ACC112 (cell line): Measurements from ENCODE around the gene CDKN3.
"Not testable (repeated sequence)": the region's sequence is repeated elsewhere in the genome, so short reads cannot be mapped to it uniquely, and the experiment has no call there.

Source experiments
- H2AFZ ChIP-seq: fragments of 200-600 bp; sonication (generic); one replicate; pipeline ENCODE4 v1.6.0; 2017; ENCODE audit warnings: antibody characterized with exemption, low read length; ENCODE audit not compliant: unreplicated experiment
- H3K27ac ChIP-seq: fragments of 200-600 bp; sonication (generic); 2 replicates; pipeline ENCODE4 v1.5.1; 2014; ENCODE audit warnings: low read depth, mild to moderate bottlenecking, antibody characterized with exemption, low read length, moderate library complexity
- H3K27me3 ChIP-seq: fragments of 200-600 bp; sonication (generic); 2 replicates; pipeline ENCODE4 v1.6.1; 2014; ENCODE audit warnings: mild to moderate bottlenecking, antibody characterized with exemption, low read length, moderate library complexity, mixed read lengths; ENCODE audit not compliant: insufficient read depth
- H3K36me3 ChIP-seq: fragments of 200-600 bp; sonication (generic); 2 replicates; pipeline ENCODE4 v1.6.1; 2016; ENCODE audit warnings: mild to moderate bottlenecking, antibody characterized with exemption, low read length, moderate library complexity, mixed read lengths; ENCODE audit not compliant: insufficient read depth
- H3K4me1 ChIP-seq: fragments of 200-600 bp; sonication (generic); one replicate; pipeline ENCODE4 v1.6.1; 2016; ENCODE audit warnings: low read length, mixed read lengths; ENCODE audit not compliant: insufficient read depth, unreplicated experiment, control insufficient read depth
- H3K4me3 ChIP-seq: fragments of 200-600 bp; sonication (generic); 2 replicates; pipeline ENCODE4 v1.5.1; 2014; ENCODE audit warnings: mild to moderate bottlenecking, low read depth, low read length
- H3K79me2 ChIP-seq: fragments of 200-600 bp; sonication (generic); one replicate; pipeline ENCODE4 v1.6.0; 2016; ENCODE audit warnings: low read length; ENCODE audit not compliant: control insufficient read depth, unreplicated experiment, insufficient read depth

Gene CDKN3

GRCh38 chr14:54370323-54371198 is 26.2 kb upstream of the CDKN3 start:
- Histone ChIP-seq H3K36me3 (no peaks in the 10 kb centered on the region), H3K27me3 (no peaks in the 10 kb centered on the region), H3K4me1 (peaks cover 8% of the 10 kb centered on the region), H2AFZ (no peak overlapping the region), H3K79me2 (no peaks in the 10 kb centered on the region), H3K27ac (no peak overlapping the region), H3K4me3 (no peak overlapping the region)

- Histone ChIP-seq H2AFZ (no peak overlapping the region), H3K27me3 (peaks cover 4% of the 10 kb centered on the region; the same call in 1 of the 2 replicates), H3K4me1 (peaks cover 8% of the 10 kb centered on the region), H3K4me3 (no peak overlapping the region), H3K27ac (no peak overlapping the region), H3K79me2 (no peaks in the 10 kb centered on the region), H3K36me3 (no peaks in the 10 kb centered on the region)
Observed at GRCh38 chr14:54374117-54374884, 22.5 kb upstream of the CDKN3 start.

GRCh38 chr14:54377501-54377900 is 19.3 kb upstream of the CDKN3 start:
- Histone ChIP-seq H3K4me3 (no peak overlapping the region), H3K36me3 (no peaks in the 10 kb centered on the region), H3K79me2 (no peaks in the 10 kb centered on the region), H3K27ac (no peak overlapping the region), H3K27me3 (peaks cover 4% of the 10 kb centered on the region; the same call in 1 of the 2 replicates), H3K4me1 (peaks cover 8% of the 10 kb centered on the region), H2AFZ (no peak overlapping the region)

- H3K4me1 ChIP-seq, H2AFZ ChIP-seq, H3K36me3 ChIP-seq, H3K79me2 ChIP-seq, H3K27me3 ChIP-seq, H3K27ac ChIP-seq, H3K4me3 ChIP-seq: not testable (repeated sequence)
Observed at GRCh38 chr14:54378893-54379292, 17.9 kb upstream of the CDKN3 start.

- not testable (repeated sequence) for H3K36me3 ChIP-seq, H2AFZ ChIP-seq, H3K27ac ChIP-seq, H3K27me3 ChIP-seq, H3K79me2 ChIP-seq, H3K4me1 ChIP-seq, H3K4me3 ChIP-seq
Observed at GRCh38 chr14:54380558-54380957, 16.2 kb upstream of the CDKN3 start.

- Histone ChIP-seq H3K4me3 (no peak overlapping the region), H3K79me2 (no peaks in the 10 kb centered on the region), H3K27me3 (peaks cover 19% of the 10 kb centered on the region), H2AFZ (no peak overlapping the region), H3K27ac (no peak overlapping the region), H3K4me1 (no peaks in the 10 kb centered on the region), H3K36me3 (no peaks in the 10 kb centered on the region)
Observed at GRCh38 chr14:54381821-54382220, 15.0 kb upstream of the CDKN3 start.

GRCh38 chr14:54383835-54384234 is 13.0 kb upstream of the CDKN3 start:
- no peak overlapping the region for H2AFZ ChIP-seq
- H3K4me1 ChIP-seq = no peaks in the 10 kb centered on the region
- no peak overlapping the region for H3K4me3 ChIP-seq
- H3K79me2 ChIP-seq = no peaks in the 10 kb centered on the region
- H3K27ac ChIP-seq = no peak overlapping the region
- no peaks in the 10 kb centered on the region for H3K36me3 ChIP-seq
- H3K27me3 ChIP-seq = peaks cover 34% of the 10 kb centered on the region

- H3K4me1 ChIP-seq = no peaks in the 10 kb centered on the region
- no peak overlapping the region for H2AFZ ChIP-seq
- H3K27ac ChIP-seq = no peak overlapping the region
- no peaks in the 10 kb centered on the region for H3K36me3 ChIP-seq
- H3K79me2 ChIP-seq = no peaks in the 10 kb centered on the region
- H3K27me3 ChIP-seq = peaks cover 35% of the 10 kb centered on the region
- H3K4me3 ChIP-seq = no peak overlapping the region
Observed at GRCh38 chr14:54385556-54385955, 11.3 kb upstream of the CDKN3 start.

- Histone ChIP-seq H3K36me3 (no peaks in the 10 kb centered on the region), H3K27me3 (peaks cover 35% of the 10 kb centered on the region), H3K79me2 (no peaks in the 10 kb centered on the region), H3K4me1 (no peaks in the 10 kb centered on the region), H3K27ac (no peak overlapping the region), H3K4me3 (no peak overlapping the region), H2AFZ (no peak overlapping the region)
Observed at GRCh38 chr14:54387328-54387727, 9.5 kb upstream of the CDKN3 start.

GRCh38 chr14:54392131-54392859 is 4.5 kb upstream of the CDKN3 start:
- Histone ChIP-seq H3K27ac (no peak overlapping the region), H3K79me2 (peaks cover under 1% of the 10 kb centered on the region), H2AFZ (no peak overlapping the region), H3K4me3 (no peak overlapping the region), H3K27me3 (peaks cover 16% of the 10 kb centered on the region), H3K36me3 (no peaks in the 10 kb centered on the region), H3K4me1 (no peaks in the 10 kb centered on the region)
